NCI-H526 (cell line): ENCODE measurements around the gene CEP63.
A peak's percentile ranks its signal among the peaks of the same experiment; 100 is the strongest.

Source experiments
- DNase-seq, 2 experiments: peaks; one replicate each; lab custom pipeline; 2025; lab: John Stamatoyannopoulos, UW

Gene CEP63

DNA sequence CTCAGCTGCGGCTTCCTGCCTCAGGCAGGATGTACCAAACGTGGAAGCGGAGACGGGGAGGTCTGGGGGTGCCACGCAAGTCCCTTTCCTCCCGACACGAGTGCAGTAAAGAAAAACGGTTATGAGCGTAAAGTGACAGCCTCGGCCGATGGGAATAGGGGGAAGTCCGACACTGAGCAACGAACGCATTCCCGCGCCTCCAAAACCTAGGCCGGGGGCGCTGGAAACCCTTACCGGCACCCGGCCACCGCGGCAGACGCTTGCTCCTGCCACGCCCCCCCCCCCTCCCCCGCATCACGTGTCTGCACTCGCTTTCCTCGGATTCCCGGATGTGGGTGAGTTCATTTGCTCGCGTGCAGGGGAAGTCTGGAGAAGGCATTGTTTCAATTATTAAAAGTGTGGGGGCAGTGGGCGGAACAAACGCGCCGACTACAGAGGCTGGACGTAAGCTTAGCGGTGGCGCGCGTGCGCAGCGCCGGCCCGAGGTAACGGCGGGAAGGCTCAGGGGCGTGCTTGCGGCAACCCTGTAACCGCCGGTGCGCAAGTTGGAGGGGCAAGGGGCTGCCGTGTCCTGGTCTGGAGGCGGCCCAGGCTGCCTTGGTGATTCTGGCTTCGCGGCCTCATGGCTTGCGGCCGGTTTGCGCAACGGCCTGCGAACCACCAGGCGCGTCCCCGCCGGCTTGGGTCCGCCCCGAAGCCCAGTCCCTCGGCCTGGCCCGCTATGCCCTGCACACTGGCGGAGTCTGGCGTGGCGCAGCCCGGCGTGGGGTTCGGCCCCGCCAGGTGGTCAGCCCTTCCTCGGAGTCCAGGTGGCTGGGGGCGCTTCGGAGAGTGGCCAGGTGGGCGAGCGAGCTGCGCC is at the start of gene CEP63, which contains the start of gene ANAPC13:
CEP63 (plus strand) TSS at position 340 of the 859 bp plus-strand sequence. CDS start 9,264 bp downstream, outside the sequence.
ANAPC13 (minus strand) TSS at position 268 of the 859 bp plus-strand sequence. CDS start 3,081 bp downstream, outside the sequence.
- peak; percentile 98 for DNase-seq

DNA sequence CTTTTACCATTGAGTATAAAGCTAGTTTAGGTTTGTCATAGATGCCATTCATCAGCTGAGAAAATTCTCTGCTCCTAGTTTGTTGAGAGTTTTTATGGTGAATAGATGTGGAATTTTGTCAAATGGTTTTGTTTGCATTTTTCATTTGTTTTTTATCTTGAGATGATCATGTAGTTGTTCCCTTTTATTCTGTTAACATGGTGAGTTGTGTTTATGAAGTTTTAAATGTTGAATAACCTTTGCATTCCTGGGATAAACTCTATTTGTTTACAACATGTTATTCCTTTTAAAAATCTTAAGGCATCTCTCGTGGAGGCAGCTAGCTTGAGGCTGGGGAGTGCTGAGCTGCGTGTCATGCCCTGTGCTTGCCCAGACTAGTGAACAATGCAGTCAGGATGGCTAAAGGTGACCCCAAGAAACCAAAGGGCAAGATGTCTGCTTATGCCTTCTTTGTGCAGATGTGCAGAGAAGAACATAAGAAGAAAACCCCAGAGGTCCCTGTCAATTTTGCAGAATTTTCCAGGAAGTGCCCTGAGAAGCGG is 48.6 kb upstream of the CEP63 start:
- DNase-seq, result no peak

DNA sequence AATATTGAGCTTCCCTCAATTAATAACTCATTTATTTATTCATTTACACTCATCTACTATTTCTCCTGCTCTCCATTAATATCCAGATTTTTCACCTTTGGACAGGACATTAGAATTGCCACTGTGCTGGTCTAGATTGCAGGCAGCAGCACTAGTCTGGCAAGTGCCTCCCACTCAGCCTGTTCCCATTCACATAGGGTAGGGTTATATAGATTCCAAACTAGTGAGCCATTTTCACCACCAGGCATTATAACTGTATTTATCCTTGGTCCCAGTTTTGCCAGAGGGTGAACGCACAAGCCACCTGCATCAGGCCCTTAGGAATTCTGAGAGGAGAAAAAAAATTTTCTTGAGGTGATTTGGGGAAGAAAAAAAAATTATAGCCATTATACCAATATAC is 44.5 kb upstream of the CEP63 start:
- no peak for DNase-seq

DNA sequence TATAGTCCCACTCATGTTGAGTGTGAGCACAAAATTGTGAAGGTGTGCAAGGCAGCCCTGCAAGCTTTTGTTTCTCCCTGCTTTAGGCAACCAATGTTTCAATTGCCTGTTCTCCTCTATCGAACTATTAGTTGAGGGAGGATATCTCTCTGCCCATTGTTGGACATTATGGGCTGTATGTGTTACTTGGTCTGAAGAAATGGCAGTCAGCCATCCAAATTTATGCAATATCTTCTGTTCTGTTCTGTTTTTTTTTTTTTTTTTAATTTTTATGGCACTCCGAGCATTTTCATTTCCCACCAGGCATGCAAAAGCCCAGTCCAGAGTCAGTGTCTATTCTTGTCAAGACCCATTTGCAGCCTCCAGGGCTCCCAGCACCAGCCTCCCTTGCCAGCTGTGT is 44.0 kb upstream of the CEP63 start:
- DNase-seq, result no peak

DNA sequence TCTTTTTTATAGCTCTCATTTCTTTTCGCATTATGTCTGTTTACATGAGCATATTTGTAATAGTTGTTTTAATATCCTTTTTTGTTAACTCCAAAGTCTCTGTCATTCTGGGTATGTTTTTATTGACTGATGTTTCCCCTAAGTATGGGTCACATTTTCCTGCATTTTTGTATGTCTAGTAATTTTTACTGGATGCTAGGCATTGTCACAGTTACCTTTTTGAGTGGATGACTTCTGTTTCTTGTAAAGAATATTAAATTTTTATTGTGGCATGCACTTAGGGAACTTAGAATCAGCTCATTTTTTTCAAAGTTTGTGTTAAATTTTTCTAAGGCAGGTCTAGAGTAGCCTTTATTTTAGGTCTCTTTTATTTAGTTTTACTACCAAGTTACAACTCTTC is 40.8 kb upstream of the CEP63 start:
- DNase-seq, result no peak

DNA sequence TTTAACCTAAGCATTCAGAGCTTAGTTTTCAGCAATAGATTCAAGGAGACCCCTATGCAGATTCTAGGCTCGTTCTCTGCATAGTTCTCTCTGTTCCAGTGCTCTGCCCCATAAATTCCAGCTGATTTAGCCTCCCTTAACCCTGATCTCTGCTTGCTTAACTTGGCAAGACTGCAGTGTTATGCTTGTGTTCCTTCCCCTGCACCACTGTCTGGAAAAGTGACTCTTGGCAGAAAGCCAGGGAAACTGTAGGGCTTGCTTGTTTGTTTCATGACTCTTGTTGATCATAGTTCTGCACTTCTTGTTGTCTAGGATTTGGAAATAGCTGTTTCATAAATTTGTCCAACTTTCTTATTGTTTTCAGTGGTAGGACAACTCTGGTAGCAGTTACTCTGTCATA is 40.2 kb upstream of the CEP63 start:
- no peak for DNase-seq

DNA sequence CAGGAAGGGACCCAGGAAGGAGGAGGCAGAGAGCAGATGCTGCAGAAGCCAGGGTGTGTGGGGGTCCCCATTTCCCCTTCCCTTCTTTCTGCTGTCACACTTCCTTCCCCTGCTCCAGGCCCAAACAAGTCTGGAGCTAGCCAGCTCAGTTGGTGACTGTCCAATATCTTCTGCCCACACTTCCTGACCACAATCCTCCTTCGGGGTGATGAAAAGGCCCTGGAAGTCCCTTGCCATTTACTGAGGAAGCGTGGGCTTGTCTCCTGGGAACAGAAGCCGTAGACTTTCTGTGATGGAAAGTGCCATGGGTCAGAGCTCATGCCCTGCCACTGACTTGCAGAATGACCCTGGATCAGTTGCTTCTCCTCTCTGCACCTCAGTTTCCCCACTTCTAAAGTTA is 39.1 kb upstream of the CEP63 start:
- DNase-seq, result no peak

DNA sequence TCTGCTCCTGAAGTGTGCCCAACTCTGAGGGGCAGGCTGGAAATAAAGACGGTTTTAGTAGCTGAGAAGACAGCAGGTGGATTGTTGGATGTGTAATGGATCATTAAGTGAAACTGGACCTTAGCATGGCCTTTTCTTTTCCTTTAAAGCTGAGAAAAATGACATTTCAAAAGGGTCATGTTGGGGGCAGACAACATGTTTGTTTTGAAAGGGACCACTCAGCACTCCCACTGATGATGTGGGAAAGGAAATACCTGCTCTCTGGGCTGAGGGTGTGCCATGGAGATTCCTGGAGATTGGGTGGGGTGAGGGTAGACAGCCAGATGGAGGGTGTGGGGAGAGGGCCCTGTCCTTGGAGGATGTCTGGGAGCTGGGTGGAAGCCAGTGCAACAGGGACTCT is 38.5 kb upstream of the CEP63 start:
- DNase-seq, result no peak

DNA sequence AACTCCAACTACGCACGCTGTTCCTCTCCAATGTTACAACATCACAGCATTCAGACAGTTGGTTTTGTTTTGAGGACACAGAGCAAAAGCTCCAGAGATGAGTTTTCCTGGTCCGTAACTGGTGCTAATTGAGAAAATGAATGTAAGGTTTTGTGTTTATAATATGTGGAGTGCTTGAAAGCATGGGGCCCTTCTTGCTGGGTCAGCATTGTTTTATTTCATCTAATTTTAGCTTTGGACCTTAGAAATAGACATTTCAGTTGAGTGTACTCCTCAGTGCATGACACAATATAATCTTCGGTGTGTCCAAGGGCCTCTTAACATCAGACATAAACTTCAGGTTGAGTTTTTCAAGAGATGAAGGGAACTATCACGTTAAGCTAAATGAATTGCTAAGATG is 37.2 kb upstream of the CEP63 start:
- no peak for DNase-seq

DNA sequence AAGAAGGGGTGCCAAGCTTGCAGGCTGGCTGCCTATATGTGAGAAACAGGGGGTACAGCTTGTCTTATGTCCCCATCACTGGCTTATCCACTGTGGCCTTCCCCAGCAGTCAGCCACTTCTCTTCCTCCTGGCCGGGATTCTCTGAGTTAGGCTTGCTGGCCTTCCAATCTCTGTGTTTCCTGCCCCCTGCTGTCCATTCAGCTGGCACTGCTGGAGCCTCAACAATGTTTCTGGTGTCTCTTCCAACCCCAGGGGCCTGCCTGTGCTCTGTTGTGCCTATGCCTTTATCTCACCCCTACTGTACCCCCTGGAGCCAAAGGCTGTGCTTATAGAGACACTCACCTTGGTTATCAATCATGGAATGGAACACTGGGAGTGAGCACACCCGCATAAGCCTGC is 36.6 kb upstream of the CEP63 start:
- DNase-seq, result peak in 1 of 2 experiments; percentile 64

DNA sequence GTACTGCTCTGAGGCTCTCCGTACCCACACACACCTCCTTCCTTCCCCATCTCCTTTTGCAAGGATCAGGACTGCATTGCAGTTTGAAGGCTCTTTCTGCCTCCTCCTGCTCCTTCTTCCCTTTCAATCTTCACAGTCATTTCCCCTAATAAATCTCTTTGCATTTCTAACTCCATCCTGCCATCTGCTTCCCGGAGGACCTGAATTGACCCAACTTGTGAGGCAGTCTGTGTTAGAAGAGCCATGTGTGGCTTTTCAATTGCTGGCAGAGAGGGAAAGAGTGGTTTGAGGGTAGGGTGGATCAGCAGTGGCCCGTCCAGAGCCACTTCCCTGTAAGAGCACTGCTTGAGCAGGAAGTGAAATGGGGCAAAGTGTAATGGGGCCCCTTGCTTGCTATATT is 35.9 kb upstream of the CEP63 start:
- no peak for DNase-seq

DNA sequence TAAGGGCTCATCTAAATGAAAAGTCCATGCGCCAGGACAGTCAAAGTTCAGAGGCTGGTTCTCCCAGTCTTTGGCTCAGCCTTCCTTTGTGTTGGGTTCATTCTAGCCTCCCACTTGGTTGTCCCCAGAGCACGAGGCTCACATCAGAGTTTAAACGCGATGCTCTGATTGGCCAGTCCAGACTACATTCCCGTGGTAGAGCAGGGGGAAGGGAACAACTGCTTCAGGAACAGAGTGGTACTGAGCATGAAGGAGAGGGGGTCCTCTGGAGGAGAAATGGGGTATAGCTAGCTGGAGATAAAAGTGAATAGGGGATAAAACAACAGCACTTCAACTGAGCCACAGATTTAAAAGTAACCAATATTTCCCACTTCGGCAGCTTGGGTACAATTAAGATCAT is 32.2 kb upstream of the CEP63 start:
- peak in 1 of 2 experiments; percentile 3 for DNase-seq

DNA sequence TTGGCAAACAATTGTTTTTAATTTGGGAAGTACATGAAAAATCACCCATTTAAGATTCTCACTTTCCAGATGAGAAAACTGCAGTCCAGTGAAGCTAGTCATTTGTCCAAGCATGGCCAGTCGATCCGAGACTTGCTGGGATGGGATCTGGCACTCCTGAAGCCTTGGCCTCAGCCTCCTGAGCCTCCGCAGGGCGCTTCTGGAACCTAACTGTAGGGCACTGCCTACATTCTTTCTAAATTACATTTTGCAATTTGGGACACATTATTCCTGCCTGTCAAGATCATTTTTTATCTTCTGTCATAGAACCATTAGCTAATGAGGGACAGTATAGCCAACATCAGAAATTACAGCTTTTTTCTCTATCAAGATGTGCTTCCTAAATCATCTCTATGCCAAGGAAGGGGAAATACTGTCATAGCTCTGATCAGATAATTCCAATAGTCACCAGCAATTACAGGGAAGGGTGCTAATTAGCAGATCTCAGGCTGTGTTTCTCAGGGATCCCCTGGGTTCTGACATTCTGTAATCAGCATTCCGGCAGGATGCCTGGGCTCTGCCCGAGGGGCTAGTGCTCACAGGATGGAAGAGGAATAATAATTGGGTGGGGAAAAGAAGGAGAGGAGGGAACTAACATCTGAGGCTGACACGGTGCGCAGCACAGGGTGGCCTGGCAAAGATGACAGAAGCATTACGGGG is 28.3 kb upstream of the CEP63 start:
- no peak for DNase-seq

DNA sequence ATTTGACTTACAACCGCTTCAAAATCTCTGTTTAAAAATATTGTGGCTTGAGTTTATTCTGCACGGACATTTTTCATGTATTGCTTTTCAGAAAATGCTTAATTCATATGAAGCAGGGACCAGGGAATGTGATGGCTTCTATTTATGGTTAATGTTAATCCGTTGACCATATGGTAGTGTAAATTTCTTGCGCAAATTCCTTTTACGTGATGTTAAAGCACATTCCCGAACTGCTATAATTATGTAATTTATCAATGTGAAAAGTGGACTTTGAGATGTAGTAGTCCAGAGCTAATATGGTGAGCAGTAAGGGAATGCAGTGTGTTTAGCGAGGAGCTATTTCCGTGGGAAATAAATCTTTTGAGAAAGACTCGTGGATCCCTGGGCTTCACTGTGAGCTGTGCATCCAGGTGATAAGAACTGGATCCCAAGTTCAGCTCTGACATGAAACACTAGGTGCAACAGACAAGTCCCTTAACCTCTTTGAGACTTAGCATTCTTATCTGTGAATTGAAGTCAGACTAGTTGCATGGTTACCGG is 27.4 kb upstream of the CEP63 start:
- no peak for DNase-seq

DNA sequence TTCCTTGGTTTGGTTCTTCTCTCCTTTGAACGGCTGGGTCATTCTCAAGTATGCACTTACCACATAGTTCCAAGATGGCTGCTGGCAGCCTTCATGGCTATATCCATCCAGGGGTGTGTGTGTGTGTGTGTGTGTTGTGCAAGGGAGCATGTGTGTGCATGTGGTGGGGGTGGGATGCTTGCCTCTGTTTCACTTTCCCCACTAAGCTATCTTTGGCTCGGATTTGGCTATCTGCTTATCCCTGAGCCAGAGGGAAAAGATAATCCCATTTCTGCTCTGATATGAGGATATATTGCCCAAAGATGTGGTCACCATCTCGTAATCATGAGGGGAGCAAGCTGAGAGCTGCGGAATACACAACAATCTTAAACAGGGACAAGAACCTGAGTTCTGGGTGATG is 26.3 kb upstream of the CEP63 start:
- no peak for DNase-seq

DNA sequence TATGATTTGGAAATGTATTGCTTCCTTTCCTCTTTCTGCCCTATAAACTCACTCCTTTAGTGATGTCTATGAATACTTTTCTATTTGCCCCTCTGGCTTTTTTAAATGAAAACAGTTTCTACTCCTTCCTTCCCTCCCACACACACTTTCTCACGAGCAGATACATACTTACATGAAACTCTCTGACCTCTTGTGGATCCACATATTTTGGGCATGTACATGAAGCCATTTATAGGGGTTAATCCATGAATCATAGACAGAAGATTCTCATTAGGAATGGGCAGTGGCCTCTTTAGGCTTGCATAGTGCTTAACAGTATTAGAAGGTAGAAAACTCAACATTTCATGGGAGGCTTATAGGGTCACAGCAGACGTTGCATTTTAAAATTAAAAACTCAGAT is 24.9 kb upstream of the CEP63 start:
- no peak for DNase-seq

DNA sequence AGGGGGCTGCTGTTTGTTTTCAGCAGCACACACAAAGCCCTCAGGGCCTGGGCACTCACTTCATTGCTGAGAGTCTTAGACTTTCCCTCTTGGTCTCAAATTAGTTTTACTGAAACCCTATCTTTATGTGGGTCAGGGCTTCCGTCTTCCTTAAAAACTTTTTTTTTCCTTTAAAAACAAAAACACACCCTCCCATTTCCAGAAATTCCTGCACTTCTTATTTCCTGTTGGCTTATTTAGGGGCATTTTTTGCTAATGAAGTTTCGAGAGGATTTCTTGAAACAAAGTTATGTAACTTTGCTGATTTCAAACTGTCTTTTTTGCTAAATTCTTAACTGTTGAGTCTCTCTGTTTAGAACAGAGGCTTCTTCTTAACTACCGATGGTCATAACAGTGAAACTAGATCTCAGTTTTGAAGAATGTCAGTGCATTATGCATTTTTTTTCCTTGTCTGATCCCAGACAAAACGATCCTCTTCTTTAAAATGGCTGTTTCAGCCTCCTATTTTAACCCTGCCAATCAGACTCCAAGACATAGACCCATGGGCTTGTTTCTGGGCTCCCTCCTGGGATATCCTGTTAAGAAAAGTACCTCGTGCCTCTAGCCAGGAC is 23.4 kb upstream of the CEP63 start:
- DNase-seq, result no peak

DNA sequence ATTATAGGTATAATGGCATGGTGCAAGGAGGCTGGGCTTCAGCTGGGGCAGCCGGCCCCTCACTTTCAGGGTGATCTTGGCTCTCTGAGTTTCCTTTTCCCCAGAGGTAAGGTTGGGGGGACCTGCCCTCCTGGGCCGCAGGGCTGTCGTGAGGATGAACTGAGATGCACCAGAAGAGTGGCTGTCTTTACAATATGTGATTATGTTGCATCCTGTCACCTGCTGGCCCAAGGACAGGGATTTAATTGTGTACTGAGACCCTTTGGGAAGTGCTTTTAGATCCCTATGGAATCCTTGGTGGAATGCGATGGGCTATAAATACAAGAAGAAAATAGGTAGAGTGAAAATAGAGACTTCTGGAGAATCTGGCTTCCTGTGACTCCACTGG is 22.2 kb upstream of the CEP63 start:
- DNase-seq, result no peak

DNA sequence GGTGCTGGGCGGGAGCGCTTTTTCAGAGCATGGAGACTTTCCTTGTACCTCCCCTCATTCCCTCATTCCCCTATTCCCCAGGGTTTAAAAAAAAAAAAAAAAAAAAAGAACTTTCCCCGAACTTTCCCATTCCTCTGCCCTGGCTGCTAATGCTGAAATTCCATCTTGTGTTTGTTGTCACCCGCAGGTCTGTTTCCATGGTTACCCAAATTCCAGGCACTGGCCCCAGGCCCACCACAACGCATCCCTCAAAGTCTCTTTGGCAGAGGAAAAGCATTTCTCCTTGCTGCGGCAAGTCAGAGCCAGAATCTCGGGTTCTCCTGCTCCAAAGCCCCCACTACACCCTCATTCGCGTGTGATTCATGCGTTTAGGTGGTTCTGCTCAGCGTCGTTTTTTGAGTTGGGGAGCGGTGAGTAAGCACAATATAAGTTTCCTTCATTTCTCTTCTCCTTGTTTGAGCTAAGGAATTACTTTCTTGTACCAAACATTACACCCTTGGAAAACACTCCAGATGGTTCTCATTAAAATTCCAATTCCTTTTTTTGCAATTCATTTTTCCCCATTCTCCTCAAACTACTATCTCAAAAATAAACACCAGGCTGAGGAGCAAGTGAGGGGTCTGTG is 21.7 kb upstream of the CEP63 start:
- no peak for DNase-seq

DNA sequence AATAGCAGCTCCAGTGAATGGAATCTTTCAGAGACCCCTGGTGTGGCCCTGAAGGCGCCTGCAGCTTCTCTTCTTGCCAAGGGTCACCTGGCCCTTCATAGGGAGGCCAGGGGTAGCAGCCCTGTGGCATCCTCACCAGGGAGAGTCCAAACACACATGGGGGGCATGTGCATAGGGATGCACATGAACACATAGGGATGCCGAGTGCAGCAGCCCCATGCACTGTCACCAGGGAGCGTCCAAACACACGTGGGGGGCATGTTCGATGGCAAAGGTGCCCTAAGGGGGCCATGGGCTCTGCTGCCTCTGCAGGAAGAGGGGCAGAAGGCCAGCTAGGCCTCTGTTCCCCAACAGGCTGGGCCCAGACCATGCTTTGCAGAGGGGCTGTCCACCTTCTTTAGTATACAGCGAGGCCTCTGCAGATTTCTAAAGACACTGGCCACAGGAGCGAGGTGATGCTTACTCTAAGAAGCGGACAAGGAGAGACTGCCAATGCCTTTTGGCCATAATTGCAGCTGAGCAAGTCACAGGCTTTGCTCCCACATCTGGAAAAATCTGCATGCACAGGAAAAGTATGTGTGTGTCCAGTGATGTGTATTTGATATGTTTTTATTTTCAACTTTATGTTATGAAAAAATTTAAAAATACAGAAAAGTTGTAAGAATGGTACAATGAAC is 21.0 kb upstream of the CEP63 start:
- no peak for DNase-seq

DNA sequence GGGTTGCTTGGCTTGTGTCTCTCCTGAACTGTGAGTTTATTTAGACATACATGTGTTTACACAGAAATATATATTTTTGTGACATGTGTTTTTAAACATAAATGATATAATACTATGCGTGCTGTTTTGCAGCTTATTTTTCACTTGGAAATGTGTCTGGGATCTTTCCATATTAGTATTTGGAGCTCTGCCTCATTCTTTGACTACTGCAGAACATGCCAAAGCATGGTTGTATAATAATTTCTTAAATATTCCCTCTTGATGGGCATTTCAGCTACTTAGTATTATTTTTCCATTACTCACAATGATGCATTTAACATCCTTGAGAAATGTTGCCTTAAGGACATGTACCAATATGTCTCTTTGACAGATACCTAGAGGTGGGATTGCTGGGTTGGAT is 19.5 kb upstream of the CEP63 start:
- no peak for DNase-seq
